SU-DHL-6 (cell line): ENCODE results near the gene SOX5.

Experiments used
- H2AFZ ChIP-seq: fragments of 200-600 bp; sonication (generic); 2 replicates; pipeline ENCODE4 v1.6.1; 2014; ENCODE audit warnings: low read depth, mild to moderate bottlenecking, moderate library complexity, mixed read lengths, antibody characterized with exemption, low read length; ENCODE audit not compliant: severe bottlenecking
- H3F3A ChIP-seq: fragments of 200-600 bp; shearing (Covaris generic); 2 replicates; pipeline ENCODE4 v1.6.0; 2016; ENCODE audit warnings: antibody characterized with exemption, mild to moderate bottlenecking; ENCODE audit not compliant: insufficient read depth
- H3K27ac ChIP-seq: fragments of 200-600 bp; sonication (generic); 2 replicates; pipeline ENCODE4 v1.5.1; 2016; ENCODE audit warnings: low read depth, mild to moderate bottlenecking, low read length, moderate library complexity, mixed read lengths
- H3K27me3 ChIP-seq: fragments of 200-600 bp; sonication (generic), shearing (Covaris generic); 2 replicates; pipeline ENCODE4 v1.6.0; 2014; ENCODE audit warnings: mild to moderate bottlenecking, low read length
- H3K36me3 ChIP-seq: fragments of 200-600 bp; sonication (generic); 2 replicates; pipeline ENCODE4 v1.6.1; 2014; ENCODE audit warnings: mild to moderate bottlenecking, low read length, mixed read lengths
- H3K4me2 ChIP-seq: fragments of 300-600, 200-600 bp; shearing (Covaris generic), sonication (generic); 2 replicates; pipeline ENCODE4 v1.6.0; 2014; ENCODE audit warnings: low read length, low read depth, mild to moderate bottlenecking; ENCODE audit not compliant: poor library complexity, severe bottlenecking
- H3K4me3 ChIP-seq: fragments of 200-600 bp; sonication (generic); 2 replicates; pipeline ENCODE4 v1.5.1; 2014; ENCODE audit warnings: antibody characterized with exemption, low read length, mild to moderate bottlenecking, mixed read lengths; ENCODE audit not compliant: insufficient read depth, poor library complexity, severe bottlenecking
- H3K79me2 ChIP-seq: fragments of 200-600 bp; sonication (generic); 2 replicates; pipeline ENCODE4 v1.6.1; 2014; ENCODE audit warnings: mild to moderate bottlenecking, low read length, moderate library complexity; ENCODE audit not compliant: insufficient read depth
- H3K9ac ChIP-seq: fragments of 200-600 bp; sonication (generic); 2 replicates; pipeline ENCODE4 v1.7.0; 2014; ENCODE audit warnings: mild to moderate bottlenecking, low read length
- H3K9me2 ChIP-seq: fragments of 200-600 bp; sonication (generic); replicated peaks from 2 replicates; pipeline ENCODE4 v1.6.1; 2014; ENCODE audit warnings: low read length; ENCODE audit not compliant: insufficient read depth
- H3K9me3 ChIP-seq: fragments of 200-600 bp; sonication (generic); 2 replicates; pipeline ENCODE4 v1.6.1; 2014; ENCODE audit warnings: low read length, mixed read lengths; ENCODE audit not compliant: insufficient read depth
- H4K20me1 ChIP-seq: fragments of 200-600 bp; sonication (generic); 2 replicates; pipeline ENCODE4 v1.6.1; 2014; ENCODE audit warnings: low read depth, mild to moderate bottlenecking, antibody characterized with exemption, low read length, moderate library complexity, mixed read lengths
- CTCF ChIP-seq: fragments of 200-600 bp; sonication (generic); IDR thresholded peaks from one replicate; pipeline ENCODE4 v1.5.1; 2017; ENCODE audit warnings: antibody characterized with exemption, mild to moderate bottlenecking, low read length, moderate library complexity; ENCODE audit not compliant: insufficient read depth, poor library complexity, severe bottlenecking
- EZH2phosphoT487 ChIP-seq: fragments of 200-600 bp; sonication (generic), shearing (Covaris generic); conservative IDR thresholded peaks from 2 replicates; pipeline ENCODE4 v1.6.1; 2018; ENCODE audit warnings: mild to moderate bottlenecking, antibody characterized with exemption, low read length, moderate library complexity, mixed read lengths

SOX5 gene

GRCh38 chr12:23942841-23943240 lies 6.6 kb downstream of the SOX5 start:
- H3K4me2 ChIP-seq: no peak overlapping the region
- no peak overlapping the region for H3K9ac ChIP-seq
- H4K20me1 ChIP-seq: no peaks in the 10 kb centered on the region
- no peak for TF ChIP-seq CTCF
- TF ChIP-seq EZH2phosphoT487: no peak
- H3K4me3 ChIP-seq: no peak overlapping the region
- H3K9me2 ChIP-seq: no peaks in the 10 kb centered on the region
- no peaks in the 10 kb centered on the region for H3K36me3 ChIP-seq
- no peak overlapping the region for H2AFZ ChIP-seq
- no peaks in the 10 kb centered on the region for H3K9me3 ChIP-seq
- H3K27me3 ChIP-seq: no peaks in the 10 kb centered on the region
- no peaks in the 10 kb centered on the region for H3F3A ChIP-seq
- no peak overlapping the region for H3K27ac ChIP-seq
- no peaks in the 10 kb centered on the region for H3K79me2 ChIP-seq

- Histone ChIP-seq H3K79me2 (no peaks in the 10 kb centered on the region), H4K20me1 (no peaks in the 10 kb centered on the region), H3K9me3 (no peaks in the 10 kb centered on the region), H2AFZ (no peak overlapping the region), H3F3A (no peaks in the 10 kb centered on the region), H3K27me3 (no peaks in the 10 kb centered on the region), H3K27ac (no peak overlapping the region), H3K9me2 (no peaks in the 10 kb centered on the region), H3K9ac (no peak overlapping the region), H3K4me2 (no peak overlapping the region), H3K36me3 (no peaks in the 10 kb centered on the region), H3K4me3 (no peak overlapping the region)
- TF ChIP-seq CTCF (no peak), EZH2phosphoT487 (no peak)
These were observed 7.7 kb downstream of the SOX5 start for GRCh38 chr12:23941780-23942179.

- H3K79me2 ChIP-seq: no peaks in the 10 kb centered on the region
- no peak overlapping the region for H3K9ac ChIP-seq
- H2AFZ ChIP-seq: no peak overlapping the region
- no peaks in the 10 kb centered on the region for H3K9me3 ChIP-seq
- TF ChIP-seq CTCF (no peak), EZH2phosphoT487 (no peak)
- H4K20me1 ChIP-seq: no peaks in the 10 kb centered on the region
- no peaks in the 10 kb centered on the region for H3K9me2 ChIP-seq
- no peak overlapping the region for H3K4me2 ChIP-seq
- no peaks in the 10 kb centered on the region for H3F3A ChIP-seq
- H3K4me3 ChIP-seq: no peak overlapping the region
- no peak overlapping the region for H3K27ac ChIP-seq
- H3K27me3 ChIP-seq: no peaks in the 10 kb centered on the region
- H3K36me3 ChIP-seq: no peaks in the 10 kb centered on the region
These were observed 11.0 kb downstream of the SOX5 start for GRCh38 chr12:23938422-23938821.
